Fibroblast of gingiva (primary cell): ENCODE data around the gene ME2.
"Not testable (repeated sequence)": the region's sequence is repeated elsewhere in the genome, so short reads cannot be mapped to it uniquely, and the experiment has no call there.

ENCODE experiments used
- DNase-seq: peaks from one replicate; pipeline ENCODE4 v3.0.0-alpha.2; 2011; ENCODE audit warnings: low read depth

The ME2 gene

GRCh38 chr18:50862401-50862800, 16.5 kb upstream of the ME2 start:
- no peak for DNase-seq

DNA sequence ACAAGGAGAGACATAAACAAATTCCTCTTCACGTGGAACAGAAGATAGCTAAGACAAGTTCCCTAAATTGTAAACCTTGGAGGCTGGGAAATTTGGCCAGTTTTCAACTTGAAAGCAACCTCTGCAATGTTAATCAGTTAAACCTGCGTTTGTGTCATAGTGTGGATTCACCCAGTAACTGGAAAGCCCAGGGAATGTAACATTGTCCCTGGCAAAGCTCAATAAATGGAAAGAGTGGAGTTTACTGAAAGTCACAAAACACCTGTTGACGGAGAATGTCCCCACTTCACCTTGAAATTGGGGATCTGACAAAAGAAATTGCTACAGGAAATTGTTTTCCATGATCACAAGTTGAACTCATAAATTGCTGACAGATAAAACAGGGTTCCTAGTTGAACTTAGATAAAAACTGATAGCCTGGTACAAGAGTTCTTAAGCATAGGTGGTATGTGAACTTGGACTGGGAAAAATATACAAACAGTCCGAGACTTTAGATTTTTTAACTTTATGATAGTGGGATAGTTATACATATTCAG, 15.0 kb upstream of the ME2 start:
- no peak for DNase-seq

DNA sequence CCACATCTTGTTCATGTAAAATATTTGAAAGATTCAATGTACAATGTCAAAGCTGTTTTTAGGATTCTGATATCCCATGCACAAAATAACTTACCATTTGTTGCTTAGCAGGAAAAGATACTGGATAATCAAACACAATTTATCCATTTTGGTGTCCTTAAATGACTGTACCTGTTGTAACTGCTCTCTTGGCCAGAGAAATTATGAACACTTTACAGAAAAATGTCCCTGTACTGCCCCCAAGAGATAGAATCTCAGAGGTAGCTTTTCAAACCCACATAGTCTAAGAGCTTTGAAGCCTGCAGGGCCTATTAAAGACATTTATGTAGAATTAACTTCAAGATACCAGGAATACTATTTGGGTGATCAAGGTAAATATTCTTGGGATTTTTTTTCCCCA, 12.2 kb upstream of the ME2 start:
- DNase-seq, result no peak

GRCh38 chr18:50869150-50869549, 9.8 kb upstream of the ME2 start:
- DNase-seq, result no peak

DNA sequence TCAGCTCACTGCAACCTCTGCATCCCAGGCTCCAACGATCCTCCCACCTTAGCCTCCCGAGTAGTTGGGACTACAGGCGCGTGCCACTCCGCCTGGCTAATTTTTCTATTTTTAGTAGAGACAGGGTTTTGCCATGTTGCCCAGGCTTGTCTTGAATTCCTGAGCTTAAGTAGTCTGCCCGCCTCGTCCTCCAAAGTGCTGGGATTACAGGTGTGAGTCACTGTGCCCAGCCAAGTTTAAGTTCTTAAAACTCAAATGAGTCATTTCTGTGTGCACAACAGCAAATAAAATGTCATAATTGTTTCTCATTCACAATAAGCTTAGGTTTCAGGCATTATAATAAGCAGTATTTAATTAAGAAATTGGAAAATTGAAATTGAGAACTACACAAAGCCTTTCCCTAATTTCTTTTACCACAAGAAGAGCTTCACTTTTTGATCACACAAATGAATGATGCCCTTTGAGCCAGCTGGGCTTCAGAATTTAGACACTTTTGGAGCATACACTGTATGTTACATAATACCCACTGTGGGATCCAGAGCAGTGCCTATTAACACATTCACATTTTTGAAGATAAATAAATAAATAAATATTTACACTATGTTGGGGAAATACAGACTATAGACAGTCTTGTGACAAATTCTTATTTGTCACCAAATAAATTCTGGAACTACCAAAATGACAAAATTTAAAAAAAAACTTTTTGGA, 8.6 kb upstream of the ME2 start:
- no peak for DNase-seq

DNA sequence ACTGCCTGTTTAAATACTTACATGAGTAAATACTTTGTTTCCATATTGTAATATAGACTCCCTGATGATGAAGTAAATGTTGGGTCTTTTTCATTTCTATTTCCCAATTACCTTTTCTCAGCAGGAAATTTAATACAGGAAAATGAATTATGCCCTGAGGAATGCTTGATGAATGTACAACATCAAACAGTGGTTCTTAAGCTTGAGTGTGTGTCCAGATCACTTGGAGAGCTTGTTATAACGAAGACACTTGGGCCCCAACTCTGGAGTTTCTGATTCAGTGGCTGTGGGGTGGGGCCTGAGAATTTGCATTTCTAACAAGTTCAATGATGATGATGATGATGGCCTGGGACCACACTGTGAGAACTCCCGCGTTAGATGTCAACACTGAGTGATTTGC, 7.1 kb upstream of the ME2 start:
- DNase-seq, result no peak

DNA sequence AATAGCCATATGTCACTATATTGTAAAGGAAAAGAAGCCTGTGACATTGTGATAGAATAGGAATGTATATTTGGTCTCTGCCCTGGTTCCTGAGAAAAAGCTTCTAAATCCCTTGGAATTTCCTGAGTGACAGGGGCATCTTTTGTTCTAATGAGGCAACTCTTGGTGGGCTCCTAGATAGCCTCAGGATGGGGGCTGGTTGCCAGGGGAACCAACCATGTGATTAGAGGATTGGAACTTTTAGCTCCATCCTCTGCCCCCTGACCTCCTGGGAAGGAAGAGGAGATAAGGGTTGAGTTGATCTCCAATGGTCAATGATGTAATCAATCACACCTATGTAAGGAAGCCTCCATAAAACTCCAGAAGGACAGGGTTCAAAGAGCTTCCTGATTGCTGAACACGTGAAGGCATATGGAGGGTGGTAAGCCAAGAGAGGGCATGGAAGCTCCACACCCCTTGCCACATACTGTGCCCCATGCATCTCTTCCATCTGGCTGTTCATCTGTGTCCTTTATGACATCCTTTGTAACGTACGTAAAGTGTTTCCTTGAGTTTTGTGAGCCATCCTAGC, 2.9 kb upstream of the ME2 start:
- no peak for DNase-seq

DNA sequence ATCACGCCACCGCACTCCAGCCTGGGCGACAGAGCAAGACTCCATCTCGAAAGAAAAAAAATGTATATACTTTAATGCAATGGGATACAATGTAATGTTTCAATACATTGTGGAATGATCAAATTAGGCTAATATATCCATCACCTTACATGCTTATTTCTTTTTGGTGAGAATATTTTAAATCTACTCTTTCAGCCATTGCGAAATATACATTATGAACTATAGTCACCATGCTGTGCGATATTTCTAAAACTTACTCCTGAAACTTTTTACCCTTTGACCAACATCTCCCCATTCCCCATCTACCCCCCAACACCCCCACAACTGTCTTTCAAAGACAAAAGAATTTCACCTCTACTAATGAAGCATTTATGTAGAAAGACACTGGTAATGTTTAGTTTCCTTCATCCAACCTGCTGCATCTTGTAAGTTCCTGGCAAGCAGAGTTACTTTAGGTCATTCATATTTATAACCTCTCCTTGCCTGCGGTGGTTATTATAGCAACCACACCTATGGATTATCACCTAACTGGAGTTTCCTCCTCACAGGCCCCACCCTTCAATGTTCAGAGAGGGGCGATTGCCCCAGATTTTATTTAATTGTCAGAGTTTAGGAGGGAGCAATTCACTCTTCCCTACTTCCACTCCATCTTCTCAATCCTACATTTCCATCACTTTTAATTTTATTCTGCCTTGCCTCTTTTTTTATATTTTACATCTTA, 1.2 kb upstream of the ME2 start:
- DNase-seq, result no peak

DNA sequence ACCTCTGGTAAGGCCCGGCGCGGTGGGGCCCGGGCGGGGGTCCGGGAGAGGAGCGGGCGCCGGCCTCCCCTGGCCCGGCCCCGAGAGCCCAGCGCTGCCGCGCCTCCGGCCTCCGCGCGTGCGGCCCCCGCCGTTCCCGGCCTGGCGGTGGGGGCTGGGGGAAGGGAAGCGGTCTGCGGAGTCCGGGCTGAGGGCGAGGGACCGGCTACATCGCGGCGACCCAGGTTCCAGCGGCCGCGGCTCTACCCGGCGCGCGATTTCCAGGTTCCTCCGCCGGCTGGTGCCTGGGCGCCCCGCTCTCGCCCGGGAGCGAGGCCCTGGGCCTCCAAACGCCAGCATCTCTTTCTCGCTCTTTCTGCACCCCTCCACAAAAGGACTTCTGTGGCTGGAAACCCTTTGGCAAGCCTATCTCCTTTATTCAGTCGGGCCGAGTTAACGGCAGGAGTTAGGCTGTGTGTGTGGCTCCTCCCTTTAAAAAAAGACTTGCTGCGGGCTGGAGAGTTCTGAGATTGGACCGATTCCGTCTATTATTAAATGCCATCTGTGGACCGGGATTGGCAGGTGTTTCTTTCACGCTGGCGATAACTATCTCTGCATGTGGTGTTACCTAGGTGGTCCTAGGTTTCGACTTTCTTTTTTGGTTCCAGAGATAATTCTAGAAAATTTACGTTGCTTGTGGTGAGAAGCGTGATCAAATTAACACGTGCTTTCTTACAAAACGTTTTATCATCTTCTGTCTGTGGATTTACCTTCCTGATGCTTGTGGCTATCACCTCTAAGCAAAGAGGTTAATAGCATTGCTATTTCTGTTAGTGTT, 592 bp downstream of the ME2 start:
- peak; percentile 40 for DNase-seq

DNA sequence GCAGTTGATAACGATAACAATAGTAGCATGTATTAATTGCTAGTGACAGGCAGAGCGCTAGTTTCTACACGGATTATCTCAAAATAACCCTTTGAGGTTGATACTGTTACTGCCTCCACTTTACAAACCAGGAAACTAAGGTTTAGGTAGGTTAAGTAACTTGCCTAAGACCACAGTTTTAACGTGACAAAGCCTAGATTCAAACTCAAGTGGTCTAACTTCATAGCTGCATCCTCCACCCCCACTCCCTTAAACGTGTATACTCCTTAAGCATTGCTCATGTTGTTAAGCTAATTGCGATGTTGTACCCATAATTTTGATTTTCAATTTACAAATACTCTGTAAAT, 1.2 kb downstream of the ME2 start:
- DNase-seq, result no peak

DNA sequence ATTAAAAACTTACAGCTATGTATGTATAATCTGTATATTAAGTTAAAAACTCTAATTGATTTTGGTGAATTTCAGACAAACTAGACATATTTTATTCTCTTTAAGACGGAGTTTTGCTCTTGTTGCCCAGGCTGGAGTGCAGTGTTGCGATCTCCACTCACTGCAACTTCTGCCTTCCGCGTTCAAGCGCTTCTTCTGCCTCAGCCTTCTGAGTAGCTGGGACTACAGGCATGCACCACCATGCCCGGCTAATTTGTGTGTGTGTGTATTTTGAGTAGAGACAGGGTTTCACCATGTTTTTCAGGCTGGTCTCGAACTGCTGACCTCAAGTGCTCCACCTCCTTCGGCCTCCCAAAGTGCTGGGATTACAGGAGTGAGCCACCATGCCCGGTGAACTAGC, 2.0 kb downstream of the ME2 start:
- DNase-seq, result not testable (repeated sequence)

GRCh38 chr18:50886929-50887328, 8.0 kb downstream of the ME2 start:
- DNase-seq, result no peak

DNA sequence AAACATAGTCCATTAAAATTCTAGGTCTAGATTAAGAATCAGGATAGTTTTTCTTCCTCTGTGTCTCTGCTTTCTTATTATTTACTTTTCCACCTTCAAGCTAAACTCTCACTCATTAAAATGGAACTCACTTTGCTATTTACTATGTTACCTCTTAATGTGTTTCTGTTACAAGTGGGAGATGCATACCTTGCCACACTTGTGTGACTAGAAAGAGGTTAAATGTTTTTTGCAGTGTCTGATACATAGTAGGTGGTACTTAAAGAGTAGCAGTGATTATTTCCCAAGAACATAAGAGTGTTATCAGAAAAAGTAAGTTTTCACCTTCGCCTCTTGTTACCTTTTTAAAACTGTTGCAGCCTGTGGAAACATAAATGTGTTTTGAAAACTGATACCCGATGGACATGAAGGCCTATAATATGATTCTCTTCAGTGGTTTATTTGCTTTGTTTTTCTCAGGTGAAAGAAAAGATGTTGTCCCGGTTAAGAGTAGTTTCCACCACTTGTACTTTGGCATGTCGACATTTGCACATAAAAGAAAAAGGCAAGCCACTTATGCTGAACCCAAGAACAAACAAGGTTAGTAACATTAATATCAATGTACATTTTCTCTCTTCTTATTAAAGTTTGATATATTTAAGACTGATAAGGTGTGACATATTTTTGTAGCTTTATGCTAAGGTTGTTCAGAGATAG, 16.6 kb downstream of the ME2 start:
- DNase-seq, result no peak

GRCh38 chr18:50896093-50896492, 17.2 kb downstream of the ME2 start:
- no peak for DNase-seq

DNA sequence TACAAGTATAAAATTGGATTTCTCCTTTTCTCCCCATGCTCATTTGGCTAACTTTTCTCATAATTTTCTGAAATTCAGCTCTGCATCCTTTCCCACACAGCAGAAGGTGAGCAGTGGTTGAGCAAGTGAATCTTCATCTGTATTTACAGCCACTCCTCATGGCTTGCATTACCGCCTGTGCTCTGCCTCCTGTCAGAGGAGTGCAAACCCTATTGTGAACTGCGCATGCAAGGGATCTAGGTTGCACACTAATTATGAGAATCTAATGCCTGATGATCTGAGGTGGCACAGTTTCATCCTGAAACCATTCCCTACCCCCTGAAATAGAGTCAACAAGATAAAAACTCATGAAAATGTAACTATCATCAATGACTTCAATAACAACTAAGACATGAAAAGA, 20.0 kb downstream of the ME2 start:
- no peak for DNase-seq

GRCh38 chr18:50902797-50903196, 23.9 kb downstream of the ME2 start:
- no peak for DNase-seq

- no peak for DNase-seq
These were observed 27.9 kb downstream of the ME2 start for GRCh38 chr18:50906843-50907242.

DNA sequence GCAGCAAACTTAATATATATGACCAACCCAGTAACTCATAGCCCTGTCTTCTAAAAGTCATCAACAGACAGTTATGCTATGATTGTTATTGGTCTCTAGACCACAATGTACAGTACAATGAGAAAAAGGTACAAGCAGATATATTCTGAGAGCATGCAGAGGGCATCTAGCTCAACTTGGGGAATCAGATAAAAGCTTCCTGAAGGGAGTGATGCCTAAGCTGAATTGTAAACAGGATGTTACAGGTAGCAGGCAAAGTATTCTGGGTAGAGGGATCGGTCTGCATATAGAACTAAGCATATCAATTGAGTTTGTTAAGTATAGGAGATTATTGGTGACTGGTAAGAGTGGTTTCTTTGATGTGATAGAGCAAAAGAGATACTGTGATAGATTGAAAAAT, 30.3 kb downstream of the ME2 start:
- DNase-seq, result no peak

- no peak for DNase-seq
These were observed 32.1 kb downstream of the ME2 start for GRCh38 chr18:50911006-50911405.

- peak; percentile 1 for DNase-seq
These were observed 38.1 kb downstream of the ME2 start for GRCh38 chr18:50917021-50917420.

GRCh38 chr18:50918153-50918552, 39.2 kb downstream of the ME2 start:
- no peak for DNase-seq

GRCh38 chr18:50924372-50924771, 45.5 kb downstream of the ME2 start:
- DNase-seq, result no peak
